ENCODE results near the gene JCAD.

JCAD gene

GRCh38 chr10:29993319-29993915, 66.0 kb downstream of the JCAD start:
- H3K4me3 ChIP-seq (ENCODE audit: low read depth, low read length), result no peak overlapping the region
- no peak overlapping the region for H3K27ac ChIP-seq
- TF ChIP-seq, protein P1, sequence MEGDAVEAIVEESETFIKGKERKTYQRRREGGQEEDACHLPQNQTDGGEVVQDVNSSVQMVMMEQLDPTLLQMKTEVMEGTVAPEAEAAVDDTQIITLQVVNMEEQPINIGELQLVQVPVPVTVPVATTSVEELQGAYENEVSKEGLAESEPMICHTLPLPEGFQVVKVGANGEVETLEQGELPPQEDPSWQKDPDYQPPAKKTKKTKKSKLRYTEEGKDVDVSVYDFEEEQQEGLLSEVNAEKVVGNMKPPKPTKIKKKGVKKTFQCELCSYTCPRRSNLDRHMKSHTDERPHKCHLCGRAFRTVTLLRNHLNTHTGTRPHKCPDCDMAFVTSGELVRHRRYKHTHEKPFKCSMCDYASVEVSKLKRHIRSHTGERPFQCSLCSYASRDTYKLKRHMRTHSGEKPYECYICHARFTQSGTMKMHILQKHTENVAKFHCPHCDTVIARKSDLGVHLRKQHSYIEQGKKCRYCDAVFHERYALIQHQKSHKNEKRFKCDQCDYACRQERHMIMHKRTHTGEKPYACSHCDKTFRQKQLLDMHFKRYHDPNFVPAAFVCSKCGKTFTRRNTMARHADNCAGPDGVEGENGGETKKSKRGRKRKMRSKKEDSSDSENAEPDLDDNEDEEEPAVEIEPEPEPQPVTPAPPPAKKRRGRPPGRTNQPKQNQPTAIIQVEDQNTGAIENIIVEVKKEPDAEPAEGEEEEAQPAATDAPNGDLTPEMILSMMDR (IDR thresholded peaks at IDR 0.05), result no peak
- H3K4me1 ChIP-seq, result peaks cover 3% of the 10 kb centered on the region
- H3K36me3 ChIP-seq (ENCODE audit: control insufficient read depth, insufficient read depth, low read length), result no peaks in the 10 kb centered on the region
- no peak overlapping the region for H3K4me2 ChIP-seq (ENCODE audit: low read length)
- H3K9me3 ChIP-seq (ENCODE audit: control insufficient read depth, low read length), result no peaks in the 10 kb centered on the region
- H3K9ac ChIP-seq, result no peak overlapping the region
- H3K79me2 ChIP-seq, result no peaks in the 10 kb centered on the region
- no peaks in the 10 kb centered on the region for H3K27me3 ChIP-seq (ENCODE audit: control insufficient read depth, insufficient read depth, low read length)
- no peak overlapping the region for H2AFZ ChIP-seq

DNA sequence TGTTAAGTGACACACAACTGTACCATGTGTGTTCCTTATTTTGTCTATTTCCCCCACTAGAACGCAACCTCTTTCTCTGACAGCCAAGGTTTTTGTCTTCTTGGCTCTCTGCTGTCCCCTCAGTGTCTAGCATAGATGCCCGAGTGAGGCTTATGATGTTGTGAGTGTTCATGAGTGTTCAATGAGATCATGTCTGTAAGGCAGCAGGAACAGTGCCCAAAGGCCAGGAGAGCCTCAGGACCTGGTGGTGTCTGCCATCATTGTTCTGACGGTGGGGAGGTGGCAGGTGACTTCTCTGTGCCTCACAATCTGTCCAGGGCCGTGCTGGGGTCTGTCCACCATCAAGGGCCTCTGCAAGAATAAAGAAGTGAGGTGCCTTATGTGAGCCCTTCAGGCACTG, 66.5 kb downstream of the JCAD start:
- Histone ChIP-seq H3K36me3 (ENCODE audit: control insufficient read depth, insufficient read depth, low read length) (no peaks in the 10 kb centered on the region), H3K4me2 (ENCODE audit: low read length) (no peak overlapping the region), H3K27ac (no peak overlapping the region), H3K4me3 (ENCODE audit: low read depth, low read length) (no peak overlapping the region), H3K9ac (no peak overlapping the region), H3K27me3 (ENCODE audit: control insufficient read depth, insufficient read depth, low read length) (no peaks in the 10 kb centered on the region), H3K9me3 (ENCODE audit: control insufficient read depth, low read length) (no peaks in the 10 kb centered on the region), H3K79me2 (no peaks in the 10 kb centered on the region), H3K4me1 (no peaks in the 10 kb centered on the region), H2AFZ (no peak overlapping the region)
- TF ChIP-seq, protein P1 (IDR thresholded peaks at IDR 0.05), result no peak

GRCh38 chr10:29991382-29991781, 68.0 kb downstream of the JCAD start:
- H3K9ac ChIP-seq, result no peak overlapping the region
- H3K79me2 ChIP-seq, result no peaks in the 10 kb centered on the region
- no peaks in the 10 kb centered on the region for H3K4me1 ChIP-seq
- H2AFZ ChIP-seq, result no peak overlapping the region
- H3K27ac ChIP-seq, result no peak overlapping the region
- H3K27me3 ChIP-seq (ENCODE audit: control insufficient read depth, insufficient read depth, low read length), result no peaks in the 10 kb centered on the region
- H3K4me2 ChIP-seq (ENCODE audit: low read length), result no peak overlapping the region
- H3K9me3 ChIP-seq (ENCODE audit: control insufficient read depth, low read length), result no peaks in the 10 kb centered on the region
- TF ChIP-seq, protein P1 (IDR thresholded peaks at IDR 0.05), result no peak
- no peak overlapping the region for H3K4me3 ChIP-seq (ENCODE audit: low read depth, low read length)
- no peaks in the 10 kb centered on the region for H3K36me3 ChIP-seq (ENCODE audit: control insufficient read depth, insufficient read depth, low read length)

GRCh38 chr10:29987471-29987870, 71.9 kb downstream of the JCAD start:
- Histone ChIP-seq H3K27ac (no peak overlapping the region), H2AFZ (no peak overlapping the region), H3K4me2 (ENCODE audit: low read length) (no peak overlapping the region), H3K9ac (no peak overlapping the region), H3K79me2 (no peaks in the 10 kb centered on the region), H3K27me3 (ENCODE audit: control insufficient read depth, insufficient read depth, low read length) (no peaks in the 10 kb centered on the region), H3K36me3 (ENCODE audit: control insufficient read depth, insufficient read depth, low read length) (no peaks in the 10 kb centered on the region), H3K9me3 (ENCODE audit: control insufficient read depth, low read length) (no peaks in the 10 kb centered on the region), H3K4me1 (no peaks in the 10 kb centered on the region), H3K4me3 (ENCODE audit: low read depth, low read length) (no peak overlapping the region)
- TF ChIP-seq, protein P1 (IDR thresholded peaks at IDR 0.05), result no peak

- H3K4me1 ChIP-seq, result no peaks in the 10 kb centered on the region
- H3K79me2 ChIP-seq, result no peaks in the 10 kb centered on the region
- no peak overlapping the region for H2AFZ ChIP-seq
- no peaks in the 10 kb centered on the region for H3K36me3 ChIP-seq (ENCODE audit: control insufficient read depth, insufficient read depth, low read length)
- H3K4me3 ChIP-seq (ENCODE audit: low read depth, low read length), result no peak overlapping the region
- TF ChIP-seq, protein P1 (IDR thresholded peaks at IDR 0.05), result no peak
- H3K9ac ChIP-seq, result no peak overlapping the region
- no peak overlapping the region for H3K4me2 ChIP-seq (ENCODE audit: low read length)
- no peaks in the 10 kb centered on the region for H3K9me3 ChIP-seq (ENCODE audit: control insufficient read depth, low read length)
- no peaks in the 10 kb centered on the region for H3K27me3 ChIP-seq (ENCODE audit: control insufficient read depth, insufficient read depth, low read length)
- H3K27ac ChIP-seq, result no peak overlapping the region
These were observed 76.3 kb downstream of the JCAD start for GRCh38 chr10:29982997-29983648.

Measured in parathyroid adenoma (tissue), 2 donors.